HG02763 (cell line): ENCODE measurements around the gene USP17L5.
"Not testable (repeated sequence)": the region's sequence is repeated elsewhere in the genome, so short reads cannot be mapped to it uniquely, and the experiment has no call there.

Experiments used
- ATAC-seq: cut with Tn5 transposase; IDR thresholded peaks from one replicate; pipeline ENCODE4 v1.9.1; 2021; ENCODE audit warnings: mild to moderate bottlenecking, moderate library complexity; ENCODE audit not compliant: unreplicated experiment

Gene USP17L5

GRCh38 chr4:9339103-9339502 lies at the start of gene USP17L5:
Gene USP17L5 (plus strand): TSS chr4:9339403. CDS start chr4:9339403, 0 bp downstream.
- ATAC-seq, result not testable (repeated sequence)

- ATAC-seq, result not testable (repeated sequence)
Measured at GRCh38 chr4:9324191-9324590, 15.0 kb upstream of the USP17L5 start.

- not testable (repeated sequence) for ATAC-seq
Measured at GRCh38 chr4:9324865-9325264, 14.3 kb upstream of the USP17L5 start, which contains the start of gene USP17L24. Gene USP17L24 (plus strand): TSS chr4:9325165. CDS start chr4:9325165, 0 bp downstream.

GRCh38 chr4:9329611-9330010 lies 9.6 kb upstream of the USP17L5 start, which contains the start of gene USP17L25:
Gene USP17L25 (plus strand): TSS chr4:9329911. CDS start chr4:9329911, 0 bp downstream.
- ATAC-seq, result not testable (repeated sequence)

- ATAC-seq, result not testable (repeated sequence)
Measured at GRCh38 chr4:9334358-9334757, 4.8 kb upstream of the USP17L5 start, which contains the start of gene USP17L26. Gene USP17L26 (plus strand): TSS chr4:9334658. CDS start chr4:9334658, 0 bp downstream.

GRCh38 chr4:9343848-9344247 lies 4.6 kb downstream of the USP17L5 start, which contains the start of gene USP17L27:
Gene USP17L27 (plus strand): TSS chr4:9344148. CDS start chr4:9344148, 0 bp downstream.
- not testable (repeated sequence) for ATAC-seq

- not testable (repeated sequence) for ATAC-seq
Measured at GRCh38 chr4:9348593-9348992, 9.4 kb downstream of the USP17L5 start, which contains the start of gene USP17L28. Gene USP17L28 (plus strand): TSS chr4:9348893. CDS start chr4:9348893, 0 bp downstream.

- ATAC-seq, result not testable (repeated sequence)
Measured at GRCh38 chr4:9350866-9351265, 11.7 kb downstream of the USP17L5 start.

- ATAC-seq, result not testable (repeated sequence)
Measured at GRCh38 chr4:9353338-9353737, 14.1 kb downstream of the USP17L5 start, which contains the start of gene USP17L29. Gene USP17L29 (plus strand): TSS chr4:9353638. CDS start chr4:9353638, 0 bp downstream.

GRCh38 chr4:9362829-9363228 lies 23.6 kb downstream of the USP17L5 start, which contains the start of gene USP17L30:
Gene USP17L30 (plus strand): TSS chr4:9363129. CDS start chr4:9363129, 0 bp downstream.
- ATAC-seq, result not testable (repeated sequence)

GRCh38 chr4:9379881-9380280 lies 40.7 kb downstream of the USP17L5 start:
- ATAC-seq, result not testable (repeated sequence)

- not testable (repeated sequence) for ATAC-seq
Measured at GRCh38 chr4:9381012-9381534, 41.9 kb downstream of the USP17L5 start.

- no peak for ATAC-seq
Measured at GRCh38 chr4:9384126-9384525, 44.9 kb downstream of the USP17L5 start.

- ATAC-seq, result not testable (repeated sequence)
Measured at GRCh38 chr4:9389001-9389400, 49.8 kb downstream of the USP17L5 start.
